GM18498 (cell line): Measurements from ENCODE around the gene KTN1.

ENCODE experiments used
- ATAC-seq: cut with Tn5 transposase; IDR thresholded peaks from one replicate; pipeline ENCODE4 v1.9.1; 2021; ENCODE audit warnings: mild to moderate bottlenecking, moderate library complexity; ENCODE audit not compliant: unreplicated experiment

Gene KTN1

DNA sequence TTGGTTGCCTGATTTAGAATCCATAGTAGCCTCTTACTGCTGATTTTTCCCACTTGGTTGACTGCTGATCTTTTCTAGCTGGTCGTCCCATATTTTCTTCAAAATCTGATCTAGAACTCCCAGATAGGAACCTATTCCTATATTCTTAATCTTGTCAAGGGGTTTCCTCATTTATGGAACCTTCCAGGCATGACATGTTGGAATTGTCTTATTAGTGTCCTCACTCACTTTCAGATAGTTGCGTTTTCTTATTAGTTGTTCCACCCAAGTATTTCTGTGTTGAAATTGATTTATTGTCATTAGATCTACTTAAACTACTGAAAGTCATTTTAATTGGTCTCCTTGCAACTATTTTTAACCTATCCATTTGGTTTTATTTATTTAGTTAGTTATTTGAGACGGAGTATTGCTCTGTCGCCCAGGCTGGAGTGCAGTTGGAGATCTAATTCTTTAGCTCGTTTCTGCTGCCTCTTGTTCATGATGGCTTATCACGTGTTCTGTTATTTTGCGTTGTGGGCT, 25.0 kb downstream of the KTN1 start:
- ATAC-seq, result no peak

DNA sequence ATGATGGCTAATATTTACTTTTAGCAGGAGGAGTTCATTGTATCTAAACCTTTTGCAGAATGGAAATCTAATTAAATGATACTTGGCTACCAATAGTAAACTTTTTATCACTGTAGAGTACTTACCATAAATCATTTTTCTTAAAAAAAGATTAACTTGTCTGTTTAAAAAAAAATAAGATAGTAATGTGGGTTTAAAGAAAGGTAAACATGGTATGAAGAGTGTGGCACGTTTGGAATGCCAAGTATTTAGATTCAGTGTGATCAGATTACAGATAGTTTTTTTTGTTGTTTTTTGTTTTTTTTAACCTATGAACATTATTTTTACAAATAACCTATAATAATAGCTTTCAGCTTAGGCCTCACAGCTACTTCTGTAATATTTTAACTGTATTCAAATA, 25.8 kb downstream of the KTN1 start:
- no peak for ATAC-seq

DNA sequence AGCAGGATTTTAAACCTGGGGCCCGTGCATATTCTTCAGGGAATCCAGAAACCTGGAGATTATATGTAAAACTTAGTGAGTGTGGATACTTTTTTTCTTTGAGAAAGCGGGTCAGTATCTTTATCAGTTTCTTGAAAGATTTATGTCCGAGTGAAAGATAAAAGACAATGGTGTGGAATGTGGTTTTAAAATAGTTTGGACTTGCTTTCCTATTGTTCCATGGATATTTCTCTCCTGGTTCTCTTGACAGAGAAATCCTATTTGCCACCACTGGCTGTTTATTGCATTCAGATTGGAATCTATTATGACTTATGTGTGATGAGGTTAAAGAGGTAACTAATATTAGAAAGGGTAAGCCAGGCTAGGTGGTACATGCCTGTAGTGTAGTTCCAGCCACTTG, 27.4 kb downstream of the KTN1 start:
- ATAC-seq, result no peak

DNA sequence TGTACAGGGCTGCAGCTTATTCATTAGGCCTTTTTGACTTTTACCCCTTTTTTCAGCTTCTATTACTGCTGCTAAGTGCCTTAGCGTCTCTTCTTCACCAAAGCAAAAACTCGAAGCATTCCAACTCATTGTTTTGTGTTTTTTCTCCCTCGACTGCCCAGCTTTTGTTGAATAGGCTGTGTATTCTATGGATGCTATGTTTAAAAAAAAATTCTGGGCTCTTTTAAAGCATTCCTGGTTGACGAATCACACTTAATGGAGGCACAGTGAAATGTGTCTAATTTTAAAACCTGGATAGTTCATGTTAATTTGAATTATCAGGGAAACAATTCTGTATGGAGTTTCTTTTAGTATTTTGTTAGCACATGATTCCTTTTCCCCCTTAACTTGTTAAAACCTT, 29.7 kb downstream of the KTN1 start:
- ATAC-seq, result no peak

DNA sequence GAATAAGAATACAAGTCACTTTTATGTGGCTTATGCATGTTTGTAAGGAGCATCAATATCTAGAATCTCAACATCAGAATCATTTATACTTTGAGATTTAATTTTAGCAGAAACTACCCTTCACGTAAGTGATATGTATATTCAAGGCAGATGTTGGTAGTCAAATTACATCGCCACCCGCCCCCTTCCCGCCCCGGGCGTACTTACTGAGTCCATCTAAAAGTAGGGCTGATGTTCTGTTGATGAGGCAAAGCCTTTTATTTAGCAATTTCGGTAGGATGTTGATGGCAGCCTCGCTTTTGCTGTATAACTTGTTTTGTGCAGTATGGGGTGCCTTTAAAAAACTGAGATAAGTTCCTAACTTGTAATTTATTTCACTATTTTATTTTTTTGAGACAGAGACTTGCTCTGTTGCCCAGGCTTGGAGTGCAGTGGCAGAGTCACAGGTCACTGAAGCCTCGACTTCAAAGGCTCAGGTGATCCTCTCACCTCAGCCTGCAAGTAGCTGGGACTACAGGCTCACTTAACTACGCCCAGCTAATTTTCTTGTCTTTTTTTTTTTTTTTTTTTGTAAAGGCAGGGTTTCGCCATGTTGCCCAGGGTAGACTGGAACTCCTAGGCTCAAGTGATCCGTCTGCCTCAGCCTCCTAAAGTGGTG, 30.8 kb downstream of the KTN1 start:
- ATAC-seq, result no peak

DNA sequence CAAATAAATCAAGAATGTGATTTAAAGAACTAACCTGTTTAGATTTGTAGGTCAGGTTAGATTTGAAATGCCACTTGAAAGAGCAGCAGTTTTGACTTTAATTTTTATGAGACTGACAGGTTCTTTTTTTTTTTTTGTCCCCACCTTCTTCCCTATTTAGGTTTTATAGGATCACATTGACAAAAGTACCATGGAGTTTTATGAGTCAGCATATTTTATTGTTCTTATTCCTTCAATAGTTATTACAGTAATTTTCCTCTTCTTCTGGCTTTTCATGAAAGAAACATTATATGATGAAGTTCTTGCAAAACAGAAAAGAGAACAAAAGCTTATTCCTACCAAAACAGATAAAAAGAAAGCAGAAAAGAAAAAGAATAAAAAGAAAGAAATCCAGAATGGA, 31.9 kb downstream of the KTN1 start:
- ATAC-seq, result no peak

DNA sequence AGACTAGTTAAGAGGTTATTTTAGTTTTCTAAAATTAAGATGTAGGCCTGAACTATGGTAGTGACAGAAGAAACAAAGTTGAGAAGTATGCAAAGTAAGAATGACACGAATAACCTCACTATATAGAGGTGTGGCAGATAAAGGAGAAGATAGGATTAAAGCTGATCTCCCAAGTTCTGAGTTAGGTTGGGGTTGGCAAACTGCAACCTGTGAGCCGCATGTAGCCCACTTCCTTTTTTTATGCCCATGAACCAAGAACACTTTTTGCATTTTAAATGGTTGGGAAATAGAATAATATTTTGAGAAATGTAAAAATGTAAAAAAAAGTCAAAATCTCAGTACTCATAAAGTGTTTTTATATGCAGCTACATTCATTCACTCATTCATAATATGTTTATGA, 34.3 kb downstream of the KTN1 start:
- ATAC-seq, result no peak

DNA sequence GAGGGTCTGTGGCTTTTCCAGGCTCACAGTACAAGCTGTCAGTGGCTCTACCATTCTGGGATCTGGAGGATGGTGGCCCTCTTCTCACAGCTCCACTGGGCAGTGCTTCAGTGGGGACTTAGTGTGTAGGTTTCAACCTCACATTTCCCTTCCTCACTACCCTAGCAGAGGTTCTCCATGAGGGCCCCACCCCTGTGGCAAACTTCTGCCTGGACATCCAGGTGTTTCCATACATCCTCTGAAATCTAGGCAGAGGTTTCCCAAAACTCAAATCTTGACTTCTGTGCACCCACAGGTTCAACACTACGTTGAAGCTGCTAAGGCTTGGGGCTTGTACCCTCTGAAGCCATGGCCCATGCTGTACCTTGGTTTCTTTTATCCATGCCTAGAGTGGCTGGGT, 40.3 kb downstream of the KTN1 start:
- no peak for ATAC-seq

DNA sequence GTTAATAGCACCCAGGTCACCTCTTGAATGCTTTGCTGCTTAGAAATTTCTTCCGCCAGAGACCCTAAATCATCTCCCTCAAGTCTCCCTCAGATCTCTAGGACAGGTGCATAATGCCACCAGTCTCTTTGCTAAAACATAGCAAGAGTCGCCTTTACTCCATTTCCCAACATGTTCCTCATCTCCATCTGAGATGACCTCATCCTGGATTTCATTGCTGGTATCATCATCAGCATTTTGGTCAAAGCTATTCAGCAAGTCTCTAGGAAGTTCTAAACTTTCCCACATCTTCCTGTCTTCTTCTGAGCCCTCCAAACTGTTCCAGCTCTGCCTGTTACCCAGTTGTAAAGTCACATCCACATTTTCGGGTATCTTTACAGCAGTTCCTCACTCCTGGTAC, 41.0 kb downstream of the KTN1 start:
- ATAC-seq, result no peak

DNA sequence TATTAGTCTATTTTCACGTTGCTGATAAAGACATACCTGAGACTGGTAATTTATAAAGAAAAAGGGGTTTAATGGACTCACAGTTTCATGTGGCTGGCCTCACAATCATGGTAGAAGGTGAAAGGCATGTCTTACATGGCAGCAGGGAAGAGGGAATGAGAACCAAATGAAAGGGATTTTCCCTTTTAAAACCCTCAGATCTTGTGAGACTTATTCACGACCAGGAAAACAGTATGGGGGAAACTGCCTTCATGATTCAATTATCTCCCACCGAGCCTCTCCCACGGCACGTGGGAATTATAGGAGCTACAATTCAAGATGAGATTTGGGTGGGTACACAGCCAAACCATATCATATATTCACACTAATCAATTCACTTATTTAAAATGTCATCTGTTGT, 41.4 kb downstream of the KTN1 start:
- ATAC-seq, result no peak

DNA sequence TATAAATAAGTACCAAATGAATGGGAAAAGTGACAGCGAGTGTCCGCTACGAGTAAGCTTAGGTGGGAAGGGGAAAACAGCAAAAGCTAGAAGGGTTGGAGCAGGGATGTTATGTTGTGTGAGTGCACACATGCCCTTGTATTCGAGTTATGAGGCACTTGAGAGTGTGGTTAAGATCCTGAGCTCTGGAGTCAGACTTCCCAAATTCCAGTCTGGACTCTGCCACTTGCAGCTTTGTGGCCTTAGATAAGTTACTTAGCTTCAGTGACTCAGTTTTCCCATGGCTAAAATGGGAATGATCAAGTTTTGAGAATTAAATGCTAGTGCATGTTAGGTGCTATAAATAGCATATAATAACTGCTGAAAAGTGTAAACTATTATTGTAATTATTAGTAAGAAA, 44.9 kb downstream of the KTN1 start:
- ATAC-seq, result no peak

DNA sequence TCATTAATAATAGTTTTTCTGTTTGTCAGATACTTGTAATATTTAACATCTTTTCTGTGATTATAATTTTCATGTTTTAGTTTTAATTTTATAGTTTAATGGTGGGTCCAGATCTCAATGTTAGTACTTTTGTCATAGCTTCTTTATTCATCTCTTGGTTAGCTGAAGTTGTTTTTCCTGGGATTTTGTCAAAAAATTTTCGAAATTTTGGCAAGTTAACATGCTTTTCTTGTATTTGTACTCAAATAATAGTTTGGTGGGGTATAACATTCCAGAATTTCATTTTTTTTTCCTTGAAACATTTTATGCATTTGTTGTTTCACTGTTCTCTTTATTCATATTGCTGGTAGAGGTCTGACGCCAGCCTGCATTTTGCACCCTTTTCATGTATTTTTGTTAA, 45.5 kb downstream of the KTN1 start:
- ATAC-seq, result no peak

DNA sequence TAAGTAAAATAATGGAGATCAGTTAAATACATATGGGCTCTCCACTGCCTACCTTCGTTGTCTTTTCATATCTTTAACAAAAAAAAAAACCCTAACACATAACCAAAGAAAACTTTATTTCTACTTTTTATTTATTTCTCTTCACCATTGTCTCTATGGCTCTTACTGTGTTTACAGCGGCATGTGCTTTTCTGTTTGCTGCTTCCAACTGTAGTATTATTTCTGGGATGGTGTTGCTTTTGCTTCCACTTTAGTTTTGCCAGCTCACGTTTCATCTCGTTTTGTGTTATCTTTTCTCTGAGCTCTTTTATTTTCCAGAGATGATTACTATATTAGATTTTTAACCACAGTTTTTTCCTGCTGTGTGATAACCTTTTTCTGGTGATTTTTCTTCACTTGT, 46.1 kb downstream of the KTN1 start:
- ATAC-seq, result no peak

DNA sequence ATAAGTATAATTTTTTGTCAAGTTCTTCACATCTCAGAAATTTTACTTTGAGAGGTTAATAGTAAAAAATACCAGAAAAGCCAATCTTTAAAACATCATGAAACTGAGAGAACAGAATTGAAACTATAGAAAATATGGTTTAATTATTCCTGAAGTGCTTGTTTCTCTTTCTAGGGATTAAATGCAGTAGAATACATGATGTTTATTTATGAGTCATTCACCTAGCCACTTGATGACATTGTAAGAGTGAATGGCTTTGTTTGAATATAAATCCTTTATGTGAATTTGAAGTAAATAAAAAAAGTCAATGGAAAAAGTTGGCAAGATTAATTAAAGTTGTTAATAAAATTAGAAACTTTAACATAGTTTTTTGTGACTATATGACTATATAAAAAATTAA, 48.4 kb downstream of the KTN1 start:
- no peak for ATAC-seq

DNA sequence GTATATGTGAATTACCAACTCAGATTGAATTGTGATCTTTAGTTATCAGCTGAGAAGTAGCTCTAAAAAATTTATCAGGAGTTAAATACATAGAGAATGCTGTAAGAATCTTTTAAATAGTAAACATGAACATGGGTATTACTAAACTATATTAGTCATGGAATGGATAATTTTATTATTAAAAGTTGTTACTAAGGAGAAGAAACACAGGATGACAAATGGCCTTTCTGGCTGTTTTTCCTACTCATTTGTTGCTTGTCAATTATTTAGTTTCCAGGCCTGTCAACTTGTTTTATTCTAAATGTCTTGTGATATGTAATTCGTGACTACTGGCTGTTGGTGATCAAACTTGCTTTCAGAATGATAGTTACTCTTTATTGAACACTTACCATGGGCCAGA, 58.7 kb downstream of the KTN1 start:
- ATAC-seq, result no peak

DNA sequence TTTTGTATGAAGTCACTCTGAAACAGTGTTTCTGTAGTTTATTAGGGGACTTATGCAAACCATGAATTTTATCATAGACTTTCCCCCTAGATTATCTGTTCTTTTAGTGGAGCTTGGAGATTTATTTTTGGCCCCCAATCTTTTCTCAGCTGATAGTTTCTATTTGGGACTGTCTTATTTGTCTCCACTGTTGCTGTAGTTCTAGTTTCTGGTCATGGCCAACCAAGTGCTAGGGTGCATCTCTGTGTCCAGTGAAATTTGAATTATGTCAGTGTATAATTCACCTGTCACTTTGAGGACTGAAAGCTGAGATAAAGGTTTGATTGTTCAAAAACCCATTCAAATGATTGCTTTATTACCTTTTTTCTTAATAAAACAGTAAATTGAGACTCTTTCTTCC, 61.3 kb downstream of the KTN1 start:
- ATAC-seq, result no peak

DNA sequence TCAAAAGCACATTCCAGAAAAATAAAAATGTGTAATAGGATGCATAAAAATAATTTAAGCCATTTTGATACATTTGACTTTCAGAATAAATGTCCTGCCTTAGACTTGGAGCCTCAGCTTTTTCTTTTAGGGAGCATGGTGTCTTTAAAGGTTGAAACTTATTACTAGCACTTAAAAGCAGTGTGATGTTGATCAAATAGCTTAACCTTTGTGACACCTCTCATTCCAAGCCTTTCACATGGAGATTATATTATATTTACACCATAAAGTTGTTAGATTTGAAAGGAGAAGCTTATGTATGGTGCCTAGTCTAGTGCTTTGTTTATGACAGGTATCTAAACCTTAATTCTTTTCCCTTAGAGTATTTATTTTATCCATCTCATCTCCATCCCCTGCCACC, 61.9 kb downstream of the KTN1 start:
- ATAC-seq, result no peak

DNA sequence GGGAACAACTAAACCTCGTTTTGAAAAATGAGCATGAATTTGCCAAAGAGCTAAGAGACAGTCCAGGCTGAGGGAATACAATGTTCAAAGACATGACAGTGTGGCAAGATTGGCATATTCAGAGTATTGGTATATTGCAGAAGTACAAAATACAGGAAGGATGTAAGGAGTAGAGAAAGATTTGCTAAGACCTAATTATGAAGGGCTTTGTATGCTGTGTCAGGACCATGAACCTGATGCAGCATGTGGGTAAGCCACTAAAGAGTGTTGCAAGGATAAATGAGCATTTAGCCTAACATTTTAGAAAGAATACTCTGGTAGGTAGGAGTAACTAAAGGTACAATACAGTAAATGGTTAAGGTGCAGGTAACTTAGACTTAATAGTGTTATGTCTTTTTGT, 65.1 kb downstream of the KTN1 start:
- ATAC-seq, result no peak

DNA sequence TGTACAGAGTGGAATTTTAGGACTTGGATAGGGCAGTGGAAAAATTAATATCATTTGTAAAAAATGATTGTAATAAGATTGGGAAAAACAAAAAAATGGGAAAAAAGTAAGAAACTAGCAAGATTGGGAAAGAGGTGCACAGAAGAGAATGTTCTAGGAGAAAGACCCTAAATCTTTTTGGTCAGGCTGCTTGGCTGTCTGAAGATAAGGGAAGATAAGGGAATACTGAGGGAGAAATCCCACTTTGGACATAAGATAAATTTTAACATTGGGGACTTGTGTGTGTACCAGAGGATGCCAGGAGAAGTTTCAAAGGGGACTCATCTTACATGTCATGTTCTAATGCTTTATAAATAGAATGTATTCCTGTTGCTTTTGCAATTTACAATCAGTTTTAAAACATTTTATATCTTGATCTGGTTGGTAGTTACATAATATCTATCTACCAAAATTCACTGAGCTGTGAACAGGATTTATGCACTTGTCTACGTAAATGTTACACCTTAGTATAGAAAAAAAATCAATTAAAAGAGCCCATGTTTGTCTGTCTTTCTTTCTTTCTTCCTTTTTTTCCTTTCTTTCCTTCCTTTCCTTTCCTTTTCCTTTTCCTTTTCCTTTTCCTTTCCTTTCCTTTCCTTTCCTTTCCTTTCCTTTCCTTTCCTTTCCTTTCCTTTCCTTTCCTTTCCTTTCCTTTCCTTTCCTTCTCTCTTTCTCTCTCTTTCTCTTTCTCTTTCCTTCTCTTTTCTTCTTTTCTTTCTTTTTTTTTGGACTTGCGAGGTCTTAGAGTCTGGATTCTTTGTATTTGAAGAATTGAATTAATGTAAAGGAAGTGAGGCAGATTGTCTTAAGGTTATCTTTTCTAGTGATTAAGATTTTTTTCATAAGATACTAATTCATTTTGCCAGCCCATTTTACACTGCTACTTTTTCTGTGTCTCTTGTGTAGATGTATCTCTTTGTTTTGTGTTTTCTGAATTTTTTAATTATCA, 66.1 kb downstream of the KTN1 start:
- no peak for ATAC-seq

DNA sequence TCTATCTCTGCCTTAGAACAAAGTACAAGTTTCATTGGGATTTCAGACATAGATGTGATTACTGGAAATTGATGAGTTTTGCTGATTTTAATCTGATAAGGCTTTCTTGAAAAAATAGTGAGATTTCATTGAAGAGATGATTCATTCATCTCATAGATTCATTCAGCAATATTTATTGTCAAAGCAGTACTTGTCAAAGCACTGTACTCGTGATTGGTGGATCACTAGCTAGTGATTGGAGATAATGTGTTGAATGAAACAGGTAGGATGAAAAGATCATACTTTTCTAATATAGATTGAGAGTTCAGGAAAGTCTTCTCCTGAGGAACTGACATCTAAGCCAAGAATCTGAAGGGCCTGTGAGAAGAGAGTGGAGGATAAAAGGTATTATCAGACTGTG, 71.0 kb downstream of the KTN1 start:
- ATAC-seq, result no peak

DNA sequence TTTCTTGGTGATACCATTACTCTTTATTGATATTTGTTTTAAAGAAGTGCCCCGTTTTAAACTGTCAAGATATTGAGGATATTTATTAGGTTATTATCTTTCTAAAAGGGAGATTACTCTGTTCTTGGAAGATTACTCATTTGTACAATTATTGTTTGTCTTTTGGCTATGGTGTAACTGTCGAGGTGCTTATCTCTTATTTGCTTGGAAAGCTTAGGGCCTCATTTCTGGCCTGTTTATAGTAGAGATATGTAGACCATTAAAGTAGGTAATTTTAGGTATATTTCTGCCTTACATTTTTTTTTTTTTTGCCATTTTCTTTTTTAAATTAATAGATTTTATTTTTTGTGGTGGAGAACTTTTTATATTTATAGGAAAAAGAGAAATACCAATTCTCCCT, 74.2 kb downstream of the KTN1 start:
- no peak for ATAC-seq

DNA sequence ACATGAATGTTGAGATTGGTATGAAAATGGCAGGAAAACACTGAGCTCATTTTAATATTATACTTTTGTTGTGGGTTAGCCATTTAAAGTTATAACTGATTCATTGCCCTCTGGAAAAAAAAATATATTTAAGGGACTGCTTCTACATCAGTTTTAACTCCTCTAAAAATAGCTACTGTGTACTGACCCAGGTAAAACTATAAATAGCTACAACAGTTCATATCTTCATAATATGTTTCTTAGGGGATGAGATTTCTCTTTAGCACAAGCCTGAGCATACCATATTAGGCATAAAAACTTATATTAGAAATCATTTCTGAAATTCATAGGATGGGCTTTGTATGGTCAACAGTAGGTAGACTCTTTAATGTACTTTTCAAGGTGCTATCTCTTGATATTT, 81.0 kb downstream of the KTN1 start:
- ATAC-seq, result no peak
